ENCODE data around the gene SLC6A4. TPM values are rescaled to one million over a fixed set of nuclear protein-coding genes. Genes with fewer than 3 reads are reported as not detected.

SLC6A4 gene
- polyA plus RNA-seq, 1 donor (not counting 4 experiments of a cell fraction or from before 2014, with no cell fraction given) = not detected

GRCh38 chr17:30172560-30172959, 62.9 kb downstream of the SLC6A4 start:
- no peak overlapping the region for H3K27ac ChIP-seq (ENCODE audit: control insufficient read depth, insufficient read depth, low read length)
- H3K36me3 ChIP-seq (ENCODE audit: control insufficient read depth in 2 of 2, extremely low read depth in 1 of 2, insufficient read depth in 2 of 2, low read length in 2 of 2) = peaks cover 0 to 5% of the 10 kb centered on the region in 2 experiments
- no peaks in the 10 kb centered on the region for H3K9me3 ChIP-seq (ENCODE audit: control insufficient read depth, low read depth, low read length)
- H3K27me3 ChIP-seq (ENCODE audit: control insufficient read depth, extremely low read depth, insufficient read depth, low read length) = no peaks in the 10 kb centered on the region
- H3K4me2 ChIP-seq (ENCODE audit: control insufficient read depth, extremely low read depth, insufficient read depth, low read depth, low read length) = no peak overlapping the region
- H3K4me3 ChIP-seq (ENCODE audit: control insufficient read depth in 2 of 3, extremely low read depth in 1 of 3, insufficient read depth in 2 of 3, low read depth in 1 of 3, low read length in 3 of 3) = no peak overlapping the region
- no peak for FAIRE-seq
- dilution Hi-C loops (cut with MboI; ENCODE audit: extremely low pct_ligation_motif_present, low sequenced_read_pairs) = no loop called here
- no peak overlapping the region for H2AFZ ChIP-seq (ENCODE audit: control insufficient read depth, low read length)
- H3K4me1 ChIP-seq (ENCODE audit: control insufficient read depth, extremely low read depth, insufficient read depth, low read length) = peaks cover 11% of the 10 kb centered on the region
- H3K9ac ChIP-seq (ENCODE audit: control insufficient read depth, extremely low read depth, insufficient read depth, low read length) = no peak overlapping the region
- no peaks in the 10 kb centered on the region for H4K20me1 ChIP-seq (ENCODE audit: control insufficient read depth, extremely low read depth, insufficient read depth, low read length)
- H3K9me1 ChIP-seq (ENCODE audit: control insufficient read depth, extremely low read depth, insufficient read depth, low read length) = no peaks in the 10 kb centered on the region
- H3K79me2 ChIP-seq (ENCODE audit: control insufficient read depth, insufficient read depth, low read length) = no peaks in the 10 kb centered on the region
- no peak for TF ChIP-seq EZH2 (IDR thresholded peaks at IDR 0.05; ENCODE audit: low read length)
- TF ChIP-seq CTCF (optimal IDR thresholded peaks at IDR 0.05 in 1 of 3, IDR thresholded peaks at IDR 0.05 in 1 of 3, conservative IDR thresholded peaks at IDR 0.05 in 1 of 3; ENCODE audit: extremely low read depth in 1 of 3, insufficient read depth in 2 of 3, low read length in 3 of 3) = no peak
- DNase-seq (ENCODE audit: low read depth, low spot score) = no peak

- no peak overlapping the region for H3K27ac ChIP-seq (ENCODE audit: control insufficient read depth, insufficient read depth, low read length)
Measured at GRCh38 chr17:30170415-30170987, 65.0 kb downstream of the SLC6A4 start.

More at GRCh38 chr17:30170415-30170987, 65.0 kb downstream of the SLC6A4 start:
- Histone ChIP-seq H3K4me3 (ENCODE audit: control insufficient read depth in 2 of 3, extremely low read depth in 1 of 3, insufficient read depth in 2 of 3, low read depth in 1 of 3, low read length in 3 of 3) (no peak overlapping the region), H3K27me3 (ENCODE audit: control insufficient read depth, extremely low read depth, insufficient read depth, low read length) (no peaks in the 10 kb centered on the region), H3K36me3 (ENCODE audit: control insufficient read depth in 2 of 2, extremely low read depth in 1 of 2, insufficient read depth in 2 of 2, low read length in 2 of 2) (peaks cover 0 to 5% of the 10 kb centered on the region in 2 experiments), H4K20me1 (ENCODE audit: control insufficient read depth, extremely low read depth, insufficient read depth, low read length) (no peaks in the 10 kb centered on the region), H2AFZ (ENCODE audit: control insufficient read depth, low read length) (no peak overlapping the region), H3K4me2 (ENCODE audit: control insufficient read depth, extremely low read depth, insufficient read depth, low read depth, low read length) (no peak overlapping the region), H3K9me1 (ENCODE audit: control insufficient read depth, extremely low read depth, insufficient read depth, low read length) (no peaks in the 10 kb centered on the region), H3K9me3 (ENCODE audit: control insufficient read depth, low read depth, low read length) (no peaks in the 10 kb centered on the region), H3K79me2 (ENCODE audit: control insufficient read depth, insufficient read depth, low read length) (peaks cover 4% of the 10 kb centered on the region), H3K9ac (ENCODE audit: control insufficient read depth, extremely low read depth, insufficient read depth, low read length) (no peak overlapping the region), H3K4me1 (ENCODE audit: control insufficient read depth, extremely low read depth, insufficient read depth, low read length) (peaks cover 11% of the 10 kb centered on the region)
- FAIRE-seq = peak; percentile 63
- TF ChIP-seq EZH2 (IDR thresholded peaks at IDR 0.05; ENCODE audit: low read length) = no peak
- no peak for TF ChIP-seq CTCF (optimal IDR thresholded peaks at IDR 0.05 in 1 of 3, IDR thresholded peaks at IDR 0.05 in 1 of 3, conservative IDR thresholded peaks at IDR 0.05 in 1 of 3; ENCODE audit: extremely low read depth in 1 of 3, insufficient read depth in 2 of 3, low read length in 3 of 3)
- dilution Hi-C loops (cut with MboI; ENCODE audit: extremely low pct_ligation_motif_present, low sequenced_read_pairs) = no loop called here
- DNase-seq (ENCODE audit: low read depth, low spot score) = no peak

Data from keratinocyte (primary cell).